IMR-90 (cell line): Measurements from ENCODE around the gene CLEC3B. TPM values are rescaled to one million over a fixed set of nuclear protein-coding genes. Genes with fewer than 3 reads are reported as not detected.

Experiments
- ATAC-seq: fragments of 200-7000 bp; cut with Tn5 transposase; 2 replicates; pipeline ENCODE4 v1.9.1; 2020; ENCODE audit warnings: low read depth, mild to moderate bottlenecking, moderate library complexity
- BruUV-seq: library from RNA; stranded (reverse); fragments of 400-500 nt; replicated peaks from 2 replicates; lab custom pipeline; 2021; lab: Mats Ljungman, UMichigan
- CTCF ChIA-PET: fragments of 300-600 bp; formaldehyde crosslinking; extraction: SDS; loops from one replicate; lab custom pipeline; 2021; ENCODE audit warnings: antibody characterized with exemption; lab: Yijun Ruan, JAX
- POLR2A ChIA-PET: fragments of 300-600 bp; sonication (Branson Sonifier 250); formaldehyde crosslinking; loops from one replicate; lab custom pipeline; 2022; ENCODE audit warnings: antibody characterized with exemption; ENCODE audit not compliant: unreplicated experiment; lab: Charles Lee
- DNase-seq: peaks from one replicate; pipeline ENCODE4 v3.0.0; 2013
- H2AFZ ChIP-seq: replicated peaks from 2 replicates; pipeline ENCODE3; 2013; ENCODE audit warnings: low read length, mild to moderate bottlenecking; ENCODE audit not compliant: poor library complexity
- H2AK5ac ChIP-seq: 2 replicates; pipeline ENCODE4 v1.6.1; 2013; ENCODE audit warnings: low read depth, low read length, inconsistent platforms
- H2AK9ac ChIP-seq: replicated peaks from 2 replicates; pipeline ENCODE3; 2013; ENCODE audit warnings: mild to moderate bottlenecking, low read depth, low read length, moderate library complexity; ENCODE audit not compliant: poor library complexity
- H2BK120ac ChIP-seq: 2 replicates; pipeline ENCODE4 v1.6.1; 2013; ENCODE audit warnings: low read depth, low read length, inconsistent platforms
- H2BK15ac ChIP-seq: 3 replicates; pipeline ENCODE4 v1.6.1; 2013; ENCODE audit warnings: low read depth, low read length, inconsistent platforms
- H2BK20ac ChIP-seq: 2 replicates; pipeline ENCODE4 v1.6.1; 2013; ENCODE audit warnings: low read depth, mild to moderate bottlenecking, inconsistent platforms, low read length, moderate library complexity
- H2BK5ac ChIP-seq: 2 replicates; pipeline ENCODE4 v1.6.1; 2013; ENCODE audit warnings: mild to moderate bottlenecking, low read depth, low read length, inconsistent platforms; ENCODE audit not compliant: poor library complexity, severe bottlenecking
- H3K14ac ChIP-seq: replicated peaks from 2 replicates; pipeline ENCODE4 v1.6.1; 2013; ENCODE audit warnings: low read depth, low read length, inconsistent platforms
- H3K18ac ChIP-seq: 2 replicates; pipeline ENCODE4 v1.6.1; 2013; ENCODE audit warnings: low read depth, low read length, control low read depth
- H3K23ac ChIP-seq: 2 replicates; pipeline ENCODE4 v1.6.1; 2013; ENCODE audit warnings: low read depth, low read length, inconsistent platforms
- H3K27ac ChIP-seq: 2 replicates; pipeline ENCODE4 v1.5.1; 2013; ENCODE audit warnings: mild to moderate bottlenecking, control low read depth, low read length; ENCODE audit not compliant: insufficient read depth
- H3K27me3 ChIP-seq: 2 replicates; pipeline ENCODE4 v1.6.1; 2013; ENCODE audit warnings: low read length; ENCODE audit not compliant: control insufficient read depth, insufficient read depth
- H3K36me3 ChIP-seq: 2 replicates; pipeline ENCODE4 v1.6.1; 2013; ENCODE audit warnings: low read length, mixed read lengths; ENCODE audit not compliant: control insufficient read depth, insufficient read depth
- H3K4ac ChIP-seq: 2 replicates; pipeline ENCODE4 v1.6.1; 2013; ENCODE audit warnings: low read depth, low read length, inconsistent platforms
- H3K4me1 ChIP-seq: 2 replicates; pipeline ENCODE4 v1.6.1; 2013; ENCODE audit warnings: low read length, mixed read lengths; ENCODE audit not compliant: control insufficient read depth, insufficient read depth
- H3K4me2 ChIP-seq: 2 replicates; pipeline ENCODE4 v1.6.1; 2013; ENCODE audit warnings: low read depth, mild to moderate bottlenecking, control low read depth, low read length, moderate library complexity
- H3K4me3 ChIP-seq: 2 replicates; pipeline ENCODE4 v1.5.1; 2013; ENCODE audit warnings: low read depth, mild to moderate bottlenecking, control low read depth, low read length, moderate library complexity; ENCODE audit not compliant: insufficient read depth
- H3K56ac ChIP-seq: 2 replicates; pipeline ENCODE4 v1.6.1; 2013; ENCODE audit warnings: low read length, inconsistent platforms; ENCODE audit not compliant: insufficient read depth; ENCODE audit errors: extremely low read depth
- H3K79me1 ChIP-seq, 2 experiments: 2 replicates each; pipeline ENCODE4 v1.6.1; 2013; ENCODE audit warnings: low read length in 2 of 2, inconsistent platforms in 1 of 2, low read depth in 1 of 2
- H3K9ac ChIP-seq: 2 replicates; pipeline ENCODE4 v1.6.1; 2013; ENCODE audit warnings: low read depth, low read length, control low read depth
- H3K9me1 ChIP-seq: 2 replicates; pipeline ENCODE4 v1.6.1; 2013; ENCODE audit warnings: low read length, inconsistent platforms; ENCODE audit not compliant: insufficient read depth
- H3K9me3 ChIP-seq: 2 replicates; pipeline ENCODE4 v1.6.1; 2013; ENCODE audit warnings: low read length; ENCODE audit not compliant: control insufficient read depth, insufficient read depth
- H4K20me1 ChIP-seq: 2 replicates; pipeline ENCODE4 v1.6.1; 2013; ENCODE audit warnings: low read length, inconsistent platforms; ENCODE audit not compliant: insufficient read depth
- H4K5ac ChIP-seq: 2 replicates; pipeline ENCODE4 v1.6.1; 2013; ENCODE audit warnings: mild to moderate bottlenecking, low read depth, low read length, control low read depth
- H4K8ac ChIP-seq, 2 experiments: 2 replicates each; pipeline ENCODE4 v1.6.1; 2013; ENCODE audit warnings: low read depth in 2 of 2, low read length in 2 of 2, control low read depth in 1 of 2, inconsistent platforms in 1 of 2
- H4K91ac ChIP-seq: 2 replicates; pipeline ENCODE4 v1.6.1; 2013; ENCODE audit warnings: low read depth, low read length, inconsistent platforms; ENCODE audit not compliant: insufficient read depth
- BHLHE40 ChIP-seq: fragments of 150-350 bp; IDR thresholded peaks from 2 replicates; pipeline ENCODE4 v1.6.1; 2016; ENCODE audit warnings: mild to moderate bottlenecking, low read depth, low read length
- CEBPB ChIP-seq: IDR thresholded peaks from 2 replicates; pipeline ENCODE4 v1.6.1; 2012; ENCODE audit warnings: low read depth, low read length, improper control_type of control experiment
- FOS ChIP-seq: fragments of 150-350 bp; IDR thresholded peaks from 2 replicates; pipeline ENCODE4 v1.6.1; 2016; ENCODE audit warnings: low read depth, low read length
- MAFK ChIP-seq: IDR thresholded peaks from 2 replicates; pipeline ENCODE4 v1.6.1; 2012; ENCODE audit warnings: low read depth, low read length, improper control_type of control experiment
- MAZ ChIP-seq: IDR thresholded peaks from 2 replicates; pipeline ENCODE4 v1.6.1; 2012; ENCODE audit warnings: low read depth, mild to moderate bottlenecking, low read length, improper control_type of control experiment, moderate library complexity, borderline replicate concordance
- MXI1 ChIP-seq: IDR thresholded peaks from 2 replicates; pipeline ENCODE4 v1.6.1; 2012; ENCODE audit warnings: low read depth, mild to moderate bottlenecking, low read length, moderate library complexity, borderline replicate concordance
- NFE2L2 ChIP-seq: fragments of 150-350 bp; IDR thresholded peaks from 2 replicates; pipeline ENCODE4 v1.6.1; 2016; ENCODE audit warnings: low read depth, mild to moderate bottlenecking, low read length
- RAD21 ChIP-seq: IDR thresholded peaks from 2 replicates; pipeline ENCODE4 v1.6.1; 2012; ENCODE audit warnings: low read length, improper control_type of control experiment
- RCOR1 ChIP-seq: IDR thresholded peaks from 2 replicates; pipeline ENCODE4 v1.6.1; 2012; ENCODE audit warnings: mild to moderate bottlenecking, low read length, improper control_type of control experiment; ENCODE audit not compliant: insufficient replicate concordance
- RFX5 ChIP-seq: IDR thresholded peaks from 2 replicates; pipeline ENCODE4 v1.8.0; 2012; ENCODE audit warnings: low read depth, mild to moderate bottlenecking, low read length, moderate library complexity
- USF2 ChIP-seq: fragments of 150-350 bp; IDR thresholded peaks from 2 replicates; pipeline ENCODE4 v1.6.1; 2017; ENCODE audit warnings: mild to moderate bottlenecking, antibody characterized with exemption, low read length, low read depth
- WGBS, 2 experiments: methylation state at CpG; one replicate each; pipeline versions ENCODE4 v1.1.5 to v1.1.7; 2013; ENCODE audit warnings: missing lambda C conversion rate in 2 of 2; ENCODE audit not compliant: insufficient read length in 1 of 2; ENCODE audit errors: extremely low coverage in 2 of 2; 5-methylcytosine and 5-hydroxymethylcytosine counted together
- dilution Hi-C: fragments of 300-500 bp; cut with HindIII; formaldehyde crosslinking; loops from one replicate; pipeline ENCODE4 v1.14.3; 2018; ENCODE audit warnings: low sequenced_read_pairs; ENCODE audit not compliant: unreplicated experiment
- in situ Hi-C: fragments of 300-500 bp; cut with MboI; formaldehyde crosslinking; loops from 3 replicates; pipeline ENCODE4 v1.14.3; 2019; ENCODE audit warnings: low sequenced_read_pairs, inconsistent platforms, mixed read lengths
- intact Hi-C: fragments of 100-400 bp; cut with micrococcal nuclease; formaldehyde crosslinking; loops from 2 replicates; pipeline ENCODE4 v1.10.0; 2022
- polyA plus RNA-seq, 3 experiments: library from polyadenylated mRNA; depleted of rRNA; stranded (reverse); fragments of >200 nt; gene quantifications; 2 replicates each; pipeline ENCODE4 v1.2.3, GENCODE V29; 2012; ENCODE audit warnings: low replicate concordance in 1 of 3
- total RNA-seq: library from RNA; depleted of rRNA; stranded (reverse); fragments of >200 nt; gene quantifications from 2 replicates; pipeline ENCODE4 v1.2.3, GENCODE V29; 2012
- TF ChIP-seq, protein P1 (sequence below): conservative IDR thresholded peaks from 2 replicates; pipeline ENCODE4 v1.5.1; 2012; ENCODE audit warnings: mild to moderate bottlenecking, low read depth, low read length, improper control_type of control experiment

The CLEC3B gene
- total and polyA plus RNA-seq, 2 of the 4 experiments (the other 2 are of a cell fraction): 3.6 to 13.2 TPM

DNA sequence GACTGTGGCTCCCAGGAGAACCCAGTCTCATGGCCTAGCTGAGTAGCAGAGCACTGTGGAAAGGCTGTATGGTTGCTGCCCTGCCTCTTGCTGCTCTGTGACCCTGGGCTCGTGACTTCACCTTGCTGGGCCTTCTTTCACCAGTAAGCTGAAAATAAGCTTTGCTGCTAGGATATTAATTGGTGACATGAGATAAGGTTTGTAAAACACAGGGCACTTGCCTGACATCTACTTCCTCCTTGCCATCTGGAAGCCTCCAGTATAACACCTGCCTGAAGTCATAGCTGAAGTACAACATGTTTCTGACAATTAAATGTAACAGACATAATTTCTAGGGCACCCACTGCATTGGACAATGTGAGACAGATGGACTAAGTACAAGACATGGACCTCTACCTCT, 53.6 kb downstream of the CLEC3B start:
- no peak overlapping the region for H3K9ac ChIP-seq
- H2BK5ac ChIP-seq: no peak overlapping the region
- peak overlapping the region; percentile 70; the same call in 2 of the 3 replicates for H2BK15ac ChIP-seq
- H3K36me3 ChIP-seq: no peaks in the 10 kb centered on the region
- 0 out of 2 replicates have a peak overlapping the region, but pooled peaks have one; percentile 15 for H2AK5ac ChIP-seq
- H2AK9ac ChIP-seq: no peak overlapping the region
- no peak overlapping the region for H2AFZ ChIP-seq
- ATAC-seq (no peak), DNase-seq (no peak)
- H3K4me3 ChIP-seq: no peak overlapping the region
- ChIA-PET CTCF (interaction anchor here (0.6 to 0.8 kb wide), 2 partner anchors 9 to 131 kb away, joined by 3 to 7 read pairs; no protein-coding TSS in a partner anchor), POLR2A (no interaction called here)
- no TSS peak for BruUV-seq
- no peak overlapping the region for H3K56ac ChIP-seq
- H3K27me3 ChIP-seq: no peaks in the 10 kb centered on the region
- no peak overlapping the region for H3K18ac ChIP-seq
- H2BK120ac ChIP-seq: peak overlapping the region; percentile 80; the same call in 1 of the 2 replicates
- no peak overlapping the region for H2BK20ac ChIP-seq
- H4K5ac ChIP-seq: no peak overlapping the region
- H3K14ac ChIP-seq: 0 out of 2 replicates have a peak overlapping the region, but pooled peaks have one; percentile 23
- H3K4me2 ChIP-seq: no peak overlapping the region
- H4K91ac ChIP-seq: no peak overlapping the region; the same call in 1 of the 2 replicates
- dilution Hi-C loops (no loop called here), in situ Hi-C loops (no loop called here), intact Hi-C loops (no loop called here)
- H3K9me3 ChIP-seq: no peaks in the 10 kb centered on the region
- no CpG with 5 or more reads among the region's 1 CpG for WGBS, 2 experiments
- no peak overlapping the region; the same call in 1 of the 2 replicates for H3K23ac ChIP-seq
- H4K8ac ChIP-seq: no peak overlapping the region
- no peak overlapping the region; the same call in 1 of the 2 replicates for H3K4ac ChIP-seq
- no peaks in the 10 kb centered on the region for H4K20me1 ChIP-seq
- no peak overlapping the region for H3K27ac ChIP-seq
- peaks cover 9% of the 10 kb centered on the region for H3K4me1 ChIP-seq
- TF ChIP-seq RCOR1 (no peak), RAD21 (no peak), RFX5 (no peak), CEBPB (no peak), NFE2L2 (no peak), MXI1 (no peak), MAZ (no peak), FOS (no peak), MAFK (no peak), USF2 (no peak), BHLHE40 (no peak)
- TF ChIP-seq, protein P1, sequence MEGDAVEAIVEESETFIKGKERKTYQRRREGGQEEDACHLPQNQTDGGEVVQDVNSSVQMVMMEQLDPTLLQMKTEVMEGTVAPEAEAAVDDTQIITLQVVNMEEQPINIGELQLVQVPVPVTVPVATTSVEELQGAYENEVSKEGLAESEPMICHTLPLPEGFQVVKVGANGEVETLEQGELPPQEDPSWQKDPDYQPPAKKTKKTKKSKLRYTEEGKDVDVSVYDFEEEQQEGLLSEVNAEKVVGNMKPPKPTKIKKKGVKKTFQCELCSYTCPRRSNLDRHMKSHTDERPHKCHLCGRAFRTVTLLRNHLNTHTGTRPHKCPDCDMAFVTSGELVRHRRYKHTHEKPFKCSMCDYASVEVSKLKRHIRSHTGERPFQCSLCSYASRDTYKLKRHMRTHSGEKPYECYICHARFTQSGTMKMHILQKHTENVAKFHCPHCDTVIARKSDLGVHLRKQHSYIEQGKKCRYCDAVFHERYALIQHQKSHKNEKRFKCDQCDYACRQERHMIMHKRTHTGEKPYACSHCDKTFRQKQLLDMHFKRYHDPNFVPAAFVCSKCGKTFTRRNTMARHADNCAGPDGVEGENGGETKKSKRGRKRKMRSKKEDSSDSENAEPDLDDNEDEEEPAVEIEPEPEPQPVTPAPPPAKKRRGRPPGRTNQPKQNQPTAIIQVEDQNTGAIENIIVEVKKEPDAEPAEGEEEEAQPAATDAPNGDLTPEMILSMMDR: no peak
- H3K9me1 ChIP-seq: peaks cover 7% of the 10 kb centered on the region
- H3K79me1 ChIP-seq: peaks cover 0 to 5% of the 10 kb centered on the region in 2 experiments; a peak in 1 of 4 replicates
